AG04450 (cell line): ENCODE data around the gene DMAP1. TPM values are rescaled to one million over a fixed set of nuclear protein-coding genes. Genes with fewer than 3 reads are reported as not detected.

ENCODE experiments used
- CTCF ChIA-PET: fragments of 300-600, 350-600 bp; formaldehyde crosslinking; extraction: SDS; loops from one replicate; lab custom pipeline; 2022; ENCODE audit warnings: antibody characterized with exemption, inconsistent platforms; lab: Charles Lee
- POLR2A ChIA-PET: fragments of 350-600 bp; formaldehyde crosslinking; extraction: SDS; loops from one replicate; lab custom pipeline; 2021; ENCODE audit warnings: antibody characterized with exemption, inconsistent platforms; lab: Yijun Ruan, JAX
- DNase-seq: peaks from one replicate; pipeline ENCODE4 v3.0.0-alpha.2; 2011; ENCODE audit warnings: low read depth, low spot score
- H3K27ac ChIP-seq: one replicate; pipeline ENCODE4 v1.5.1; 2012; ENCODE audit warnings: low read depth, low read length, control low read depth
- H3K27me3 ChIP-seq: one replicate; pipeline ENCODE4 v1.6.0; 2012; ENCODE audit warnings: low read length; ENCODE audit not compliant: control insufficient read depth, insufficient read depth
- H3K4me3 ChIP-seq: 2 replicates; pipeline ENCODE4 v1.5.1; 2011; ENCODE audit warnings: mild to moderate bottlenecking, low read depth, low read length, control low read depth
- H3K9me3 ChIP-seq: 2 replicates; pipeline ENCODE4 v1.5.1; 2012; ENCODE audit warnings: low read length; ENCODE audit not compliant: control insufficient read depth, insufficient read depth
- polyA plus RNA-seq: library from polyadenylated mRNA; depleted of rRNA; stranded (reverse); fragments of >200 nt; gene quantifications from 2 replicates; pipeline ENCODE4 v1.2.3, GENCODE V29; 2011; rRNA removed
- small RNA-seq: library from RNA; depleted of rRNA; stranded (forward); fragments of <200 nt; gene quantifications from one replicate; pipeline ENCODE3, GENCODE V24; 2012; ENCODE audit warnings: low read depth; ENCODE audit not compliant: insufficient read length
- TF ChIP-seq, protein P1 (sequence below): IDR thresholded peaks from 2 replicates; pipeline ENCODE4 v1.5.1; 2011; ENCODE audit warnings: low read depth, low read length, control low read depth, inconsistent platforms

DMAP1 gene
- polyA plus RNA-seq, 1 experiment, result 27.0 TPM

DNA sequence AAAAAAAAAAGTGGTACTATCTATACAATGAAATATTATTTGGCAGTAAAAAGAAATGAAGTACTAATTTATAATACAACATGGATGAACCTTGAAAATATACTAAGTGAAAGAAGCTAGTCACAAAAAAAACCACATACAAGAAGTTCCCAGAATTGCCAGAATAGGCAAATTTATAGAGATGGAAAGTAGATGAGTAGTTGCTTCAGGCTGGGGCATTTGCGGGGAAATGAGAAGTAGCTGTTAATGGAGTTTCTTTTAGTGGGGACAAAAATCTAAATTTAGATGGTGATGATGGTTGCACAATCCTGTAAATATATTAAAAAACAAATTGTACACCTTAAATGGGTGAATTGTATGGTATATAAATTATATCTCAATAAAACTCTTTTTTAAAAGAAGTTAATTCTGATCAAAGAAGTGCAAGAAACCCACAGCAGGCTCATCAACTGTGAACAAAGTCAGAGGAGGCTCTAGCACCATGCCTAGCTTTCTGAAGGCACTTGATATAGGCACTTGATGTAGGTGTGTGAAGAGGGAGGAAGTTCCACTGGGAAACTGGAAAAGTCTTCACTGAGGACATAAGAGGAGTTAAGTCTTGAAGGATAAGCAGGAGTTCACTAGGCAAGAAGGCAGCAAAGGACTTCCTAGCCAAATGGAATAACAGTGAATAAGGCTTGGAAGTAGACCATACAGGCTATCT lies 52.5 kb downstream of the DMAP1 start:
- Histone ChIP-seq H3K27me3 (no peaks in the 10 kb centered on the region), H3K4me3 (no peak overlapping the region), H3K9me3 (no peaks in the 10 kb centered on the region), H3K27ac (no peak overlapping the region)
- no peak for DNase-seq
- POLR2A ChIA-PET, result interaction anchor here (0.8 kb wide), 1 partner anchor 30 kb away, joined by 3 read pairs; no protein-coding TSS in a partner anchor
- CTCF ChIA-PET, result interaction anchor here (1.1 kb wide), 1 partner anchor 9 kb away, joined by 3 read pairs; no protein-coding TSS in a partner anchor
- TF ChIP-seq, protein P1, sequence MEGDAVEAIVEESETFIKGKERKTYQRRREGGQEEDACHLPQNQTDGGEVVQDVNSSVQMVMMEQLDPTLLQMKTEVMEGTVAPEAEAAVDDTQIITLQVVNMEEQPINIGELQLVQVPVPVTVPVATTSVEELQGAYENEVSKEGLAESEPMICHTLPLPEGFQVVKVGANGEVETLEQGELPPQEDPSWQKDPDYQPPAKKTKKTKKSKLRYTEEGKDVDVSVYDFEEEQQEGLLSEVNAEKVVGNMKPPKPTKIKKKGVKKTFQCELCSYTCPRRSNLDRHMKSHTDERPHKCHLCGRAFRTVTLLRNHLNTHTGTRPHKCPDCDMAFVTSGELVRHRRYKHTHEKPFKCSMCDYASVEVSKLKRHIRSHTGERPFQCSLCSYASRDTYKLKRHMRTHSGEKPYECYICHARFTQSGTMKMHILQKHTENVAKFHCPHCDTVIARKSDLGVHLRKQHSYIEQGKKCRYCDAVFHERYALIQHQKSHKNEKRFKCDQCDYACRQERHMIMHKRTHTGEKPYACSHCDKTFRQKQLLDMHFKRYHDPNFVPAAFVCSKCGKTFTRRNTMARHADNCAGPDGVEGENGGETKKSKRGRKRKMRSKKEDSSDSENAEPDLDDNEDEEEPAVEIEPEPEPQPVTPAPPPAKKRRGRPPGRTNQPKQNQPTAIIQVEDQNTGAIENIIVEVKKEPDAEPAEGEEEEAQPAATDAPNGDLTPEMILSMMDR, result no peak

DNA sequence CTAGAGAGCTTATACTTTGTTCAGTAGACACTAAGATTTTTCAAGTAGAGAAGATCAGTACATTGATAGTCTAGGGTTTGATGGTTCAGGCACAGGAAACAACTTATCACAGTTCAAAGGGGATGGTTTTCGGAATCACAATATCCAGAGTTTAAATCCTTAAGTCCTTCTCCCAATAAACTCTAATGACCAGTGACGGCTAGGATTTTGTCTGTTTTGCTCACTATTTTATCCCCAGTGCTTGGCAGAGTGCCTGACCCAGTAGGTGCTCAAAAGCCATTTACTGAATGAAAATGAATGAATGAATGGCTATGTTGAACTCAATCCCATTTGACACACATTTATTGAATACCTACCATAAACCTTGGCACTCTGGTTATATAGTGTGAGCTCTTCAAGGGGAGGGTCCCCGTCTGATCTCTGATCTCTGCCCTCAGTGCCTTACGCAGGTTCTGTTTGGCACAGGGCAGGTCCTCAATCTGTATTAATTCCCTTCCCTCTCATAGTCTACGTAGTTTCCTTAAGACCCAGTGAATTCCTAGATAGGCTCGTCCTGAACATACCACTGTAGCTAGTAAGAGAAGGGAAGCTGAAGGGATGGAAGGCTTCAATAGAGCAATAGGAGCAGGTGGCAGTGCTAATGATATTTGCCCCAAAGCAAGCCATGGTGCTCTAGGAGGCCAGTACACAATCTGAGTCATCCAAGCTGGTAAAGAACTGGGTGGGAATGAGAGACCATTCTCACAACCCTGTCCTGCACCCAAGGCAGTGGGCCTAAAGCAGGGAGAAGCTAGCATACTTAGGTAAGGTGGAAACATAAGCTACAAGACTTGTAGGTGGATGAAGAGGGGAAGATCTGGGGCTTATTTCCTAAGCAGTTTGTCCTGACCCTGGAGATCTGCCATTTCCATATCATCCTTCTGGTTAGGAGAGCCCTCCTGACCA lies 53.4 kb downstream of the DMAP1 start:
- H3K4me3 ChIP-seq, result no peak overlapping the region
- no peak for DNase-seq
- TF ChIP-seq, protein P1, result no peak
- H3K27me3 ChIP-seq, result no peaks in the 10 kb centered on the region
- ChIA-PET CTCF (interaction anchor here (1.1 kb wide), 1 partner anchor 28 kb away, joined by 3 read pairs; no protein-coding TSS in a partner anchor), POLR2A (interaction anchor here (0.8 kb wide), 1 partner anchor 31 kb away, joined by 3 read pairs; no protein-coding TSS in a partner anchor)
- H3K9me3 ChIP-seq, result no peaks in the 10 kb centered on the region
- H3K27ac ChIP-seq, result no peak overlapping the region

DNA sequence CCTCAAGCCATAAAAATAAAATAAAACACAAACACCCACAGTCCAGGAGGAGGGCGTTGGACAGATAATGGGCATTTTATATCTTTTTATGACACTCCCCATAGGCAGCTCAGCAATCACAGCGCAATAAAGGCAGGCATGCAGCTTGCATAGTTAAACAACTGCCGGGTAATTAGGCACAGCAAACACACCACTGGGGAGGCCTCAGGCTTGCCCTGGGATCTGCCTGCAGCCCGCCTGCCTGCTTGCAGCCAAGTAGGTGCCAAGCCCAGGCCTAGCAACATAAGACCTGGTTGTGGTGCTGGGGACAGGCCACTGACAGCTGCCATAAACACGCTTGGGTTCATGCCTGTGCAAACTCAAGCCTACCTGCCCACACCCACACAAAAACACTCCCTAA lies 54.2 kb downstream of the DMAP1 start:
- ChIA-PET CTCF (interaction anchor here (1.1 kb wide), 1 partner anchor 29 kb away, joined by 3 read pairs; no protein-coding TSS in a partner anchor), POLR2A (no interaction called here)
- H3K4me3 ChIP-seq, result no peak overlapping the region
- H3K27ac ChIP-seq, result no peak overlapping the region
- TF ChIP-seq, protein P1, result no peak
- H3K9me3 ChIP-seq, result no peaks in the 10 kb centered on the region
- no peaks in the 10 kb centered on the region for H3K27me3 ChIP-seq
- DNase-seq, result no peak

DNA sequence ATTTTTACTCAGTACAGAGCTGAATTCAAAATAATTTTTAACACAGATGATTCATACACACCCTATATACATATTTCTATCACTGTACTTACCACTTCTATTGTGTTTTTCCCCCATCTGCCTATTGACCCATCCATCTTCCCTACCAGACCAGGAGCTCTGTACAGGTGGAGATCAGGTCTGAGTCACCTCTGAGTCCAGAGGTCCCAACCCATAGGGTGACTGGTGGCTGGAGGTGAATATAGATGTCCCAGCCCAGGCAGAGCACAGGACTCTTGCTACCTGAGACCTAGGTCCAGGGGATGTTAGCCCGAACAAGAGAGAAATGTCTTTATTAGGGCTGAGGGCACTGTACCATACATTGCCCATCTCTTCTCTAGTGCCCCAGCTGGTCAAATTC lies 54.8 kb downstream of the DMAP1 start:
- ChIA-PET CTCF (interaction anchor here (0.6 to 1.1 kb wide), 3 partner anchors 29 to 266 kb away, joined by 3 to 4 read pairs (median 3); no protein-coding TSS in a partner anchor), POLR2A (no interaction called here)
- Histone ChIP-seq H3K4me3 (no peak overlapping the region), H3K27ac (no peak overlapping the region), H3K9me3 (no peaks in the 10 kb centered on the region), H3K27me3 (no peaks in the 10 kb centered on the region)
- TF ChIP-seq, protein P1, result no peak
- no peak for DNase-seq

Small RNA genes within 50 kb of the gene (small RNA-seq; reads per million reads assigned to genes)
- not detected for gene AL035417.1

Other genes starting within 250 kb of the DMAP1 start
- 17.9 and 22.2 TPM in 2 replicates for gene DPH2, start 243.5 kb upstream of the DMAP1 start, polyA plus RNA-seq
- 130 and 140 TPM in 2 replicates for gene ATP6V0B, start 238.5 kb upstream of the DMAP1 start, polyA plus RNA-seq
- 39.0 and 50.4 TPM in 2 replicates for gene B4GALT2, start 234.3 kb upstream of the DMAP1 start, polyA plus RNA-seq
- 1.1 and 1.6 TPM in 2 replicates for gene CCDC24, start 221.9 kb upstream of the DMAP1 start, polyA plus RNA-seq
- gene SLC6A9, start 182.0 kb upstream of the DMAP1 start, polyA plus RNA-seq, result 16.3 and 17.3 TPM in 2 replicates
- 0.14 and 0.21 TPM in 2 replicates for gene KLF17, start 94.7 kb upstream of the DMAP1 start, polyA plus RNA-seq
- gene KLF18, start 71.8 kb upstream of the DMAP1 start, polyA plus RNA-seq, result not detected in 2 replicates
- 46.2 and 54.0 TPM in 2 replicates for gene ERI3, start 141.8 kb downstream of the DMAP1 start, polyA plus RNA-seq
- 46.4 and 48.0 TPM in 2 replicates for gene RNF220, start 191.8 kb downstream of the DMAP1 start, polyA plus RNA-seq